Lung (tissue), 12 donors: ENCODE results near the gene TTLL12. TPM values are rescaled to one million over a fixed set of nuclear protein-coding genes. Genes with fewer than 3 reads are reported as not detected.

Experiments
- ATAC-seq: fragments of 200-7000 bp; cut with Tn5 transposase; one replicate; pipeline ENCODE4 v1.9.1; 2020; ENCODE audit warnings: moderate number of reproducible peaks; ENCODE audit not compliant: insufficient read depth, low FRiP score
- DNase-seq, 3 donors: peaks; one replicate each; pipeline ENCODE4 v3.0.0-alpha.2; 2013 to 2017
- H3K27ac ChIP-seq, 2 donors: one replicate each; pipeline ENCODE4 v1.5.1; 2013; ENCODE audit warnings: mild to moderate bottlenecking in 2 of 2, moderate library complexity in 2 of 2, control low read depth in 1 of 2, inconsistent platforms in 1 of 2, low read depth in 1 of 2, low read length in 1 of 2
- H3K27me3 ChIP-seq, 3 donors: one replicate each; pipeline ENCODE4 v1.5.1; 2013; ENCODE audit warnings: low read length in 2 of 3; ENCODE audit not compliant: control insufficient read depth in 3 of 3, insufficient read depth in 3 of 3
- H3K36me3 ChIP-seq, 4 donors: one replicate each; pipeline ENCODE4 v1.5.1; 2013; ENCODE audit warnings: low read length in 4 of 4, mild to moderate bottlenecking in 1 of 4, moderate library complexity in 1 of 4; ENCODE audit not compliant: control insufficient read depth in 4 of 4, insufficient read depth in 4 of 4
- H3K4me1 ChIP-seq, 5 donors: one replicate each; pipeline ENCODE4 v1.5.1; 2013; ENCODE audit warnings: low read length in 5 of 5, mild to moderate bottlenecking in 2 of 5, moderate library complexity in 1 of 5; ENCODE audit not compliant: control insufficient read depth in 5 of 5, insufficient read depth in 5 of 5
- H3K4me3 ChIP-seq: one replicate; pipeline ENCODE4 v1.5.1; 2013; ENCODE audit warnings: mild to moderate bottlenecking, control low read depth, moderate library complexity
- H3K9ac ChIP-seq, 2 donors: one replicate each; pipeline ENCODE4 v1.5.1; 2013; ENCODE audit warnings: low read length in 2 of 2, control low read depth in 1 of 2; ENCODE audit not compliant: insufficient read depth in 1 of 2
- H3K9me3 ChIP-seq, 4 donors: one replicate each; pipeline ENCODE4 v1.5.1; 2013; ENCODE audit warnings: low read length in 3 of 4, mild to moderate bottlenecking in 1 of 4, moderate library complexity in 1 of 4; ENCODE audit not compliant: control insufficient read depth in 4 of 4, insufficient read depth in 3 of 4
- CTCF ChIP-seq: IDR thresholded peaks from 2 replicates; pipeline ENCODE4 v1.5.1; 2012; ENCODE audit warnings: mild to moderate bottlenecking; ENCODE audit errors: control extremely low read depth, extremely low read depth
- WGBS, 2 donors: extraction: QIAGEN DNeasy Blood & Tissue Kit; methylation state at CpG; one replicate each; pipeline ENCODE4 v1.1.7; 2013; 5-methylcytosine and 5-hydroxymethylcytosine counted together
- polyA plus RNA-seq, 2 donors: library from polyadenylated mRNA; stranded (reverse); fragments of 200-250 nt; gene quantifications; one replicate each; pipeline ENCODE4 v1.2.1, GENCODE V29; 2013
- total RNA-seq, 2 donors: library from RNA; depleted of rRNA in 1 of 2; stranded (reverse); fragments of >200 nt in 1 of 2; gene quantifications; one replicate each; pipeline ENCODE4 v1.2.1, GENCODE V29; 2014 to 2021
- donor health status: control.
- donor health status: control.
- donor health status: Bipolar disorder and iron deficiency.
- donor health status: healthy.
- donor health status: DM: yes; HTN: yes; CAD: no.

TTLL12 gene
- total and polyA plus RNA-seq, 4 donors = 15.8 to 35.5 (median 25.3) TPM

GRCh38 chr22:43233529-43233928 is 46.6 kb upstream of the TTLL12 start:
- H3K4me3 ChIP-seq = no peak overlapping the region
- TF ChIP-seq CTCF = no peak
- no peaks in the 10 kb centered on the region for H3K27me3 ChIP-seq
- no peaks in the 10 kb centered on the region for H3K36me3 ChIP-seq
- peaks cover 0 to 19% (median 8%) of the 10 kb centered on the region in 5 donors for H3K4me1 ChIP-seq
- no peak overlapping the region for H3K27ac ChIP-seq
- H3K9me3 ChIP-seq = no peaks in the 10 kb centered on the region
- 69 to 85% methylated on average over 6 of the region's 6 CpGs for WGBS, 2 donors
- no peak overlapping the region for H3K9ac ChIP-seq
- DNase-seq (no peak), ATAC-seq (no peak)

- Histone ChIP-seq H3K4me3 (no peak overlapping the region), H3K36me3 (no peaks in the 10 kb centered on the region), H3K27me3 (no peaks in the 10 kb centered on the region), H3K27ac (peak overlapping the region in 1 of 2 donors; percentile 2), H3K9ac (no peak overlapping the region), H3K4me1 (peaks cover 0 to 13% (median 4%) of the 10 kb centered on the region in 5 donors), H3K9me3 (no peaks in the 10 kb centered on the region)
- WGBS, 2 donors = 76 to 84% methylated on average over 8 of the region's 8 CpGs
- peak in 1 of 3 donors; percentile 31 for DNase-seq
- TF ChIP-seq CTCF = no peak
- ATAC-seq = no peak
Measured at GRCh38 chr22:43232445-43232844, 45.5 kb upstream of the TTLL12 start.

GRCh38 chr22:43231724-43232034 is 44.7 kb upstream of the TTLL12 start:
- Histone ChIP-seq H3K27ac (no peak overlapping the region), H3K4me3 (no peak overlapping the region), H3K4me1 (peaks cover 0 to 15% (median 6%) of the 10 kb centered on the region in 5 donors), H3K9ac (no peak overlapping the region), H3K9me3 (no peaks in the 10 kb centered on the region), H3K36me3 (no peaks in the 10 kb centered on the region), H3K27me3 (no peaks in the 10 kb centered on the region)
- ATAC-seq (no peak), DNase-seq (no peak)
- no peak for TF ChIP-seq CTCF
- WGBS, 2 donors = 62 to 69% methylated on average over 15 of the region's 15 CpGs
